ENCODE measurements around the gene PRRX1.

Gene PRRX1

GRCh38 chr1:170776252-170776651 lies 112.3 kb downstream of the PRRX1 start:
- no peak for DNase-seq

DNA sequence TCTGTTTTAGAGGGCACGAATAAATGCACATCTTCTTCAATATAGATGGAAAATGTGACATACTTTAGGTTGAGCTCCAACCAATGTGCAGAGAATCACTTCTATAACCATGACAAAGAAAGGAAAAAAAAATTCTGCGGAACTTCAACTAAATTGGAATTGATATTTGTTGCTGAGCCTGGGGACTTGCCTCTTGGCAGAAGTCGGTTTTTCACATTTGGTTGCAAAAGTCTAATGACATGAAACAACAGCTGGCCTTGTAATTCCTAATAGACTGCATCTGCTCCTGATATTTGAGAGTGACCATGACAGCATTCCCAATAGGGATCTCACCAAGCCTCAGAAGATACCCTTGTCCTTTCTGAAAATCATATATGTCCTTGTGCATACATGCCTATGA lies 112.8 kb downstream of the PRRX1 start:
- DNase-seq: no peak

All from stimulated activated CD4-positive, alpha-beta T cell treated with anti-CD3 and anti-CD28 coated beads, Interleukin-1b, Interleukin-23, amount 100 ng/mL, for 48 hours (primary cell).